ENCODE results near the gene FBXW5.

The FBXW5 gene

GRCh38 chr9:136978073-136978864 lies 33.7 kb upstream of the FBXW5 start:
- DNase-seq (ENCODE audit: low read depth in 2 of 2): peak; percentile 50

- no peak for DNase-seq (ENCODE audit: low read depth in 2 of 2)
Observed at GRCh38 chr9:136977649-136978072, 33.1 kb upstream of the FBXW5 start.

- DNase-seq (ENCODE audit: low read depth in 2 of 2): no peak
Observed at GRCh38 chr9:136977223-136977622, 32.7 kb upstream of the FBXW5 start, which contains the start of gene PTGDS. Gene PTGDS, plus strand, starts transcription at chr9:136977504. Its CDS starts 75 bp downstream, at chr9:136977579.

- no peak for DNase-seq (ENCODE audit: low read depth in 2 of 2)
Observed at GRCh38 chr9:136975644-136976043, 31.1 kb upstream of the FBXW5 start.

GRCh38 chr9:136974817-136975535 lies 30.4 kb upstream of the FBXW5 start:
- no peak for DNase-seq (ENCODE audit: low read depth in 2 of 2)

- DNase-seq (ENCODE audit: low read depth in 2 of 2): no peak
Observed at GRCh38 chr9:136973618-136974617, 29.4 kb upstream of the FBXW5 start.

GRCh38 chr9:136972743-136973142 lies 28.2 kb upstream of the FBXW5 start:
- no peak for DNase-seq (ENCODE audit: low read depth in 2 of 2)

GRCh38 chr9:136972335-136972734 lies 27.8 kb upstream of the FBXW5 start:
- DNase-seq (ENCODE audit: low read depth in 2 of 2): no peak

GRCh38 chr9:136971746-136972145 lies 27.2 kb upstream of the FBXW5 start:
- DNase-seq (ENCODE audit: low read depth in 2 of 2): no peak

GRCh38 chr9:136970361-136970760 lies 25.8 kb upstream of the FBXW5 start:
- DNase-seq (ENCODE audit: low read depth in 2 of 2): no peak

GRCh38 chr9:136969774-136970173 lies 25.2 kb upstream of the FBXW5 start:
- DNase-seq (ENCODE audit: low read depth in 2 of 2): no peak

- no peak for DNase-seq (ENCODE audit: low read depth in 2 of 2)
Observed at GRCh38 chr9:136969150-136969549, 24.6 kb upstream of the FBXW5 start.

GRCh38 chr9:136968333-136969127 lies 24.0 kb upstream of the FBXW5 start:
- DNase-seq (ENCODE audit: low read depth in 2 of 2): no peak

GRCh38 chr9:136965771-136966484 lies 21.4 kb upstream of the FBXW5 start:
- no peak for DNase-seq (ENCODE audit: low read depth in 2 of 2)

- DNase-seq (ENCODE audit: low read depth in 2 of 2): no peak
Observed at GRCh38 chr9:136964833-136965422, 20.4 kb upstream of the FBXW5 start.

GRCh38 chr9:136964171-136964689 lies 19.7 kb upstream of the FBXW5 start:
- no peak for DNase-seq (ENCODE audit: low read depth in 2 of 2)

GRCh38 chr9:136963751-136964150 lies 19.2 kb upstream of the FBXW5 start:
- DNase-seq (ENCODE audit: low read depth in 2 of 2): no peak

- no peak for DNase-seq (ENCODE audit: low read depth in 2 of 2)
Observed at GRCh38 chr9:136963341-136963740, 18.8 kb upstream of the FBXW5 start.

GRCh38 chr9:136962701-136963248 lies 18.2 kb upstream of the FBXW5 start:
- DNase-seq (ENCODE audit: low read depth in 2 of 2): no peak

All from stimulated activated CD8-positive, alpha-beta memory T cell treated with anti-CD3 and anti-CD28 coated beads, Interleukin-15, amount 100 ng/mL, for 4 hours (primary cell).